Spinal cord (tissue), 10 donors: ENCODE results near the gene MC4R. TPM values are rescaled to one million over a fixed set of nuclear protein-coding genes. Genes with fewer than 3 reads are reported as not detected.
A peak's percentile ranks its signal among the peaks of the same experiment; 100 is the strongest.
"Not testable (repeated sequence)": the region's sequence is repeated elsewhere in the genome, so short reads cannot be mapped to it uniquely, and the experiment has no call there.

Source experiments
- DNase-seq, 6 donors: peaks; one replicate each; pipeline versions ENCODE4 v3.0.0 to v3.0.0-alpha.2; 2013 to 2015; ENCODE audit warnings: low spot score in 6 of 6, low read depth in 4 of 6
- H3K27ac ChIP-seq: one replicate; pipeline ENCODE4 v1.5.1; 2013; ENCODE audit warnings: low read depth, low read length, control low read depth
- H3K27me3 ChIP-seq: one replicate; pipeline ENCODE4 v1.6.1; 2013; ENCODE audit warnings: low read length; ENCODE audit not compliant: control insufficient read depth, insufficient read depth
- H3K36me3 ChIP-seq: one replicate; pipeline ENCODE4 v1.6.1; 2013; ENCODE audit warnings: low read length; ENCODE audit not compliant: control insufficient read depth, insufficient read depth
- H3K4me1 ChIP-seq: one replicate; pipeline ENCODE4 v1.6.1; 2013; ENCODE audit warnings: low read length; ENCODE audit not compliant: control insufficient read depth, insufficient read depth
- H3K4me3 ChIP-seq: one replicate; pipeline ENCODE4 v1.5.1; 2013; ENCODE audit warnings: low read depth, low read length, control low read depth
- H3K9me3 ChIP-seq: one replicate; pipeline ENCODE4 v1.6.1; 2013; ENCODE audit warnings: low read length; ENCODE audit not compliant: control insufficient read depth, insufficient read depth
- WGBS: methylation state at CpG from one replicate; pipeline ENCODE4 v1.1.5; 2013; ENCODE audit warnings: missing lambda C conversion rate; ENCODE audit not compliant: insufficient coverage; 5-methylcytosine and 5-hydroxymethylcytosine counted together
- long read RNA-seq, 4 donors: transcript quantifications; one replicate each; lab custom pipeline, GENCODE V29; 2026
- polyA plus RNA-seq, 2 donors: library from polyadenylated mRNA; unstranded; fragments of 120-200 nt; gene quantifications; one replicate each; pipeline ENCODE4 v1.2.1, GENCODE V29; 2013; ENCODE audit not compliant: insufficient read length in 2 of 2
- total RNA-seq, 2 donors: library from RNA; depleted of rRNA in 1 of 2; stranded (reverse); fragments of 120-200 nt in 1 of 2; fragments of >200 nt in 1 of 2; gene quantifications; one replicate each; pipeline versions ENCODE4 v1.2.3 to v1.2.4, GENCODE V29; 2013 to 2014
- donor health status: healthy.

The MC4R gene
- total RNA-seq (1 to 10 TPM; 1.3 to 6.6 TPM), polyA plus RNA-seq (1 to 10 TPM; 3.8 to 4.3 TPM)
- long read RNA-seq, donor 1, transcript MC4R-201 (1 exons, 1,714 nt): major isoform, 11 of 11 reads
- long read RNA-seq, donor 1, partial matches to known transcripts: 0 of 11 reads
- long read RNA-seq, donor 1, other reads (novel, unspliced or antisense): 0 of 11 reads
- long read RNA-seq, donor 2: 0 reads
- long read RNA-seq, donor 3: 0 reads
- long read RNA-seq, donor 4, partial matches to known transcripts: 0 of 4 reads
- long read RNA-seq, donor 4, other reads (novel, unspliced or antisense): 0 of 4 reads

- H3K36me3 ChIP-seq: no peaks in the 10 kb centered on the region
- peak within 1 kb of the TSS; percentile 19 for H3K4me3 ChIP-seq
- no peak within 1 kb of the TSS for H3K27ac ChIP-seq
- no peaks in the 10 kb centered on the region for H3K4me1 ChIP-seq
- H3K27me3 ChIP-seq: no peaks in the 10 kb centered on the region
- DNase-seq: peak; percentile 53 to 96 (median 58)
- WGBS: 1% methylated on average over 7 of the region's 9 CpGs
- H3K9me3 ChIP-seq: no peaks in the 10 kb centered on the region
Observed at GRCh38 chr18:60372596-60372995, at the start of gene MC4R. Gene MC4R (minus strand): TSS chr18:60372775. CDS start chr18:60372349, 426 bp downstream.

- not testable (repeated sequence) for H3K36me3 ChIP-seq, H3K27me3 ChIP-seq, H3K4me1 ChIP-seq, DNase-seq, H3K27ac ChIP-seq, H3K4me3 ChIP-seq, H3K9me3 ChIP-seq
- WGBS: 97% methylated on average over 6 of the region's 8 CpGs
Observed at GRCh38 chr18:60422306-60422705, 49.7 kb upstream of the MC4R start.

DNA sequence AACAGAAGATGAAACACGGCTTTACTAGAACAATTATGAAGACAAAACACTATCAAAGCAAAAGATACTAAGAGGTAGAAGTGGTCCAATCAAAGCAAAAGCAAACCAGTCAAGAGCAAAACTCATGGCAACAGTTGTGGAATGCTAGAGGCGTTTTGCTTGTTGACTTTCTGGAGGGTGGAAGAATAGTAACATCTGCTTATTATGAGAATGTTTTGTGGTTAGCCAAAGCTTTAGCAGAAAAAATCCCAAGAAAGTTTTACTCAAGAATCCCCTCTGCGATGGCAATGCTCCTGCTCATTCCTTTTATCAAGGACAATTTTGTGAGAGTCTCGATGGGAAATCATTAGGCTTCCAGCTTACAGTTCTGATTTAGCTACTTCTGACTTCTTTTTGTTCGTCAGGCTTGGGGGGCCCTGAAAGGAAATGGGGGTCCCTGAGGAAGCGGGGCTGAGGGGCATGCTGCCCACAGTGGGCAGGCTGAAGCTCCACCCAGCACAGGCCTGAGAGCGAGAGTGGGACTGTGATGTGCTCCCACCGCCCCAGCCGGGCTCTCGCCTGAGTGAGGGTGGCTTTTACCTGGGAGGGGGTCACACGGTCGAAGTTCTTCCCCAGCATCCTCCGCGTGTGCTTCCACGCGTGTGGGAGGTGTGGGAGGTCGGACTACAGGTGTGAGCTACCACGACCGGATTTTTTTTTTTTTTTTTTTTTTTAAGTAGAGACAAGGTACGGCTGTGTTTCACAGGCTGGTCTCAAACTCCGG, 49.0 kb upstream of the MC4R start:
- no peak overlapping the region for H3K27ac ChIP-seq
- WGBS: 95% methylated on average over 10 of the region's 21 CpGs
- no peaks in the 10 kb centered on the region for H3K4me1 ChIP-seq
- no peak overlapping the region for H3K4me3 ChIP-seq
- H3K36me3 ChIP-seq: no peaks in the 10 kb centered on the region
- H3K27me3 ChIP-seq: no peaks in the 10 kb centered on the region
- no peak for DNase-seq
- H3K9me3 ChIP-seq: no peaks in the 10 kb centered on the region

DNA sequence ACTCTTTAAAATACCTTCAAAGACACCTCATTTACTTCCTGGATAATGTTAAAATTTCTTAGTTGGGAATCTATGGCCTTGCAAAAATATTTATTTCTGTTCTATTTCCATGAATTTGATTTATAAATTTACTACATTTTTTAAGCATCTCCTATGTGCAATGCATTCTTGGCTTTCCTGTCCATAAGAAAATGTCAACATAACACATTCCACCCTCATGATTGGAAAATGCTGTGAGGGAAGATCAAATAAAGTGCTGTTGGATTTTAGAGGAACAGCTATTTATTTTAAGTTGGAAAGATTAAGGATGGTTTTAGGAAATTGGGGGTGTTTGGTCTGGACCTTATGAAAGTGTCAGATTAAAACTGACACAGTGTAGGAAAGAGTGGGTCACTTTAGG, 45.4 kb upstream of the MC4R start:
- DNase-seq: no peak
- Histone ChIP-seq H3K4me3 (no peak overlapping the region), H3K4me1 (no peaks in the 10 kb centered on the region), H3K27me3 (no peaks in the 10 kb centered on the region), H3K27ac (no peak overlapping the region), H3K36me3 (no peaks in the 10 kb centered on the region), H3K9me3 (no peaks in the 10 kb centered on the region)

DNA sequence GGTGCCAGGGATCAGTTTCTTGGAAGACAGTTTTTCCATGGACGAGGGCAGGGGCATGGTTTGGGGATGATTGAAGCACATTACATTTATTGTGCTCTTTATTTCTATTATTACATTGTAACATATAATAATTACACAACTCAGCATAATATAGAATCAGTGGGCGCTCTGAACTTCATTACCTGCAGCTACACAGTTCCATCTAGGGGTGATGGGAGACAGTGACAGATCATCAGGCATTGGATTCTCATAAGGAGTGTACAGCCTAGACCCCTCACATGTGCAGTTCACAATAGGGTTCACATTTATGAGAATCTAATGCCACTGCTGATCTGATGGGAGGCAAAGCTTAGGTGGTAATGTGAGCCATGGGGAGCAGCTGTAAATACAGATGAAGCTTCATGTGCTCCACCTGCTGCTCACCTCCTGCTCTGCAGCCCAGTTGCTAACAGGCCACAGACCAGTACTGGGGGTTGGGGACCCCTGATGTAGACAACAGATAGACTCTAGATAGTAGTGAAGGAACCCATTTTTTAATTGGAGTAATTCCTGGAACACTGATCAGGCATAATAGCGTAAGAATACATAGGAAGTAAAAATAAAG, 41.5 kb upstream of the MC4R start:
- Histone ChIP-seq H3K27me3 (no peaks in the 10 kb centered on the region), H3K27ac (no peak overlapping the region), H3K36me3 (no peaks in the 10 kb centered on the region), H3K4me3 (no peak overlapping the region), H3K9me3 (no peaks in the 10 kb centered on the region), H3K4me1 (no peaks in the 10 kb centered on the region)
- DNase-seq: no peak
- no CpG with 5 or more reads among the region's 3 CpGs for WGBS

- DNase-seq: no peak
- H3K27me3 ChIP-seq: no peaks in the 10 kb centered on the region
- no peak overlapping the region for H3K27ac ChIP-seq
- H3K9me3 ChIP-seq: no peaks in the 10 kb centered on the region
- no peak overlapping the region for H3K4me3 ChIP-seq
- no peaks in the 10 kb centered on the region for H3K36me3 ChIP-seq
- 81% methylated on average over 3 of the region's 5 CpGs for WGBS
- no peaks in the 10 kb centered on the region for H3K4me1 ChIP-seq
Observed at GRCh38 chr18:60411715-60412114, 39.1 kb upstream of the MC4R start.

DNA sequence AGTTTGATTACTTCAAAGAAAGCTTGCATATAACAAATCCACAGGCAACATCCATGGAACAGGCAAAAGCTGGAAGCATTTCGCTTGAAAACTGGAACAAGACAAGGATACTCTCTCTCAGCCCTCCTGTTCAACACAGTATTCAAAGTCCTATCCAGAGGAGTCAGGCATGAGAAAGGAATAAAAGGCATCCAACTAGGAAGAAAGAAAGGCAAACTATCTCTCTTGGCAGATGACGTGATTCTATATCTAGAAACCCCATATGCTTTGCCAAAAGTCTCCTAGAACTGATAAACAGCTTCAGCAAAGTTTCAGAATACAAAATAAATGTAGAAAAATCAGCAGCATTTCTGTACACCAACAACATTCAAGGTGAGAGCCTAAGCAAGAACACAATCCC, 34.1 kb upstream of the MC4R start:
- WGBS: 40% methylated on average over 1 of the region's 2 CpGs
- no peaks in the 10 kb centered on the region for H3K27me3 ChIP-seq
- H3K36me3 ChIP-seq: no peaks in the 10 kb centered on the region
- no peak overlapping the region for H3K27ac ChIP-seq
- DNase-seq: peak in 1 of 6 donors; percentile 56
- H3K4me3 ChIP-seq: no peak overlapping the region
- no peaks in the 10 kb centered on the region for H3K9me3 ChIP-seq
- H3K4me1 ChIP-seq: no peaks in the 10 kb centered on the region

DNA sequence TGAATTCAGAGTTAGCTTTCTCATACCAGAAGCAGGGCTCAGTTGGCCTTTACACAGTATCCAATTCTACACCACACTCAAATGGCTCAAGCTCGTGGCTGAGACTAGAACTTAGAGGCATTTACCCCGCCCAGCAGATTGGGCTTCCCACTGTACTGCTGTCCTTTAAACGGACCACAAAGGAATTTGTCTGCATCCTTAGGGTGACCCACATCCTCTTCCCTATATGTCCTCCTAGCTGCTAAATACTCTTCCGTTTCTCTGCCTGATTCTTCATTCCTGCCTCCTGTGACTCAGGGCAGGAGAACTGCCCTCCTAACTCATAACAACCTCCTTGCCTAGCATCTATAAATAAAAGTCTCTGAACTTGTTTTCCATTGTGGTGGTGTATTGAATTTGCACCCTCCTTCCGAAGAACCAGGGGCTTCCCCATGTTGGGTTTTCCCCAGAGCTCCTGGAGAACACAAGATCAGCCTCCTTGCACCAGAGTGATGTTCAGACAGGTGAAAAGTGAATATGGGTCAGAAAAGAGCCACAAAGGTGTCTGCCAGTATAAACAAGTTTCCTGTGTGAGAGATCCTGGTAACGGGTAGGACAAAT, 32.0 kb upstream of the MC4R start:
- no peak overlapping the region for H3K4me3 ChIP-seq

GRCh38 chr18:60401346-60401745, 28.8 kb upstream of the MC4R start:
- Histone ChIP-seq H3K27ac (no peak overlapping the region), H3K4me1 (no peaks in the 10 kb centered on the region), H3K27me3 (no peaks in the 10 kb centered on the region), H3K36me3 (no peaks in the 10 kb centered on the region), H3K4me3 (no peak overlapping the region), H3K9me3 (no peaks in the 10 kb centered on the region)
- DNase-seq: no peak

More for the DNA sequence above, 32.0 kb upstream of the MC4R start:
- 77% methylated on average over 4 of the region's 6 CpGs for WGBS
- no peaks in the 10 kb centered on the region for H3K27me3 ChIP-seq
- no peak for DNase-seq
- H3K9me3 ChIP-seq: no peaks in the 10 kb centered on the region
- no peaks in the 10 kb centered on the region for H3K36me3 ChIP-seq
- no peaks in the 10 kb centered on the region for H3K4me1 ChIP-seq
- no peak overlapping the region for H3K27ac ChIP-seq
